GM19239 (cell line): Measurements from ENCODE around the gene VMAC.

Source experiments
- DNase-seq: peaks from one replicate; pipeline ENCODE4 v3.0.0; 2011; ENCODE audit warnings: low spot score; ENCODE audit not compliant: insufficient read length
- FAIRE-seq: peaks from 2 replicates; lab custom pipeline; 2011; peaks lifted over from hg19 to GRCh38; lab: Jason Lieb, UNC

Gene VMAC

GRCh38 chr19:5903056-5903623 is 1.5 kb upstream of the VMAC start:
- FAIRE-seq = peak; percentile 26
- no peak for DNase-seq

GRCh38 chr19:5903624-5904351 is 884 bp upstream of the VMAC start, which contains the start of gene NDUFA11:
NDUFA11 (minus strand) TSS chr19:5903790; CDS start chr19:5903708, 82 bp downstream.
- FAIRE-seq (no peak), DNase-seq (peak; percentile 93)

GRCh38 chr19:5905114-5905778 is 574 bp downstream of the VMAC start:
- DNase-seq (no peak), FAIRE-seq (no peak)

GRCh38 chr19:5907241-5907640 is 2.6 kb downstream of the VMAC start:
- DNase-seq (no peak), FAIRE-seq (no peak)

- FAIRE-seq (no peak), DNase-seq (no peak)
These were observed 4.2 kb downstream of the VMAC start for GRCh38 chr19:5908773-5909442.

- FAIRE-seq = no peak
- no peak for DNase-seq
These were observed 5.9 kb downstream of the VMAC start for GRCh38 chr19:5910638-5910907.

GRCh38 chr19:5911366-5911765 is 6.7 kb downstream of the VMAC start:
- FAIRE-seq (no peak), DNase-seq (no peak)

- FAIRE-seq = no peak
- no peak for DNase-seq
These were observed 9.2 kb downstream of the VMAC start, which contains the start of gene CAPS for GRCh38 chr19:5913739-5914357. CAPS (plus strand) TSS chr19:5914254; CDS start chr19:5914407, 153 bp downstream.

- no peak for FAIRE-seq
- no peak for DNase-seq
These were observed 9.7 kb downstream of the VMAC start for GRCh38 chr19:5914358-5914774.

- FAIRE-seq (no peak), DNase-seq (no peak)
These were observed 10.5 kb downstream of the VMAC start for GRCh38 chr19:5914946-5915781.

GRCh38 chr19:5915782-5916165 is 11.1 kb downstream of the VMAC start:
- DNase-seq (no peak), FAIRE-seq (no peak)

GRCh38 chr19:5916181-5916708 is 11.6 kb downstream of the VMAC start:
- FAIRE-seq (no peak), DNase-seq (no peak)

GRCh38 chr19:5917431-5918107 is 12.9 kb downstream of the VMAC start:
- FAIRE-seq (no peak), DNase-seq (no peak)

GRCh38 chr19:5918463-5919079 is 13.9 kb downstream of the VMAC start:
- DNase-seq = no peak
- no peak for FAIRE-seq

- no peak for DNase-seq
- FAIRE-seq = no peak
These were observed 17.0 kb downstream of the VMAC start for GRCh38 chr19:5921516-5922160.

- FAIRE-seq (no peak), DNase-seq (no peak)
These were observed 17.5 kb downstream of the VMAC start for GRCh38 chr19:5922161-5922545.

GRCh38 chr19:5923356-5923755 is 18.7 kb downstream of the VMAC start:
- DNase-seq (no peak), FAIRE-seq (no peak)

- FAIRE-seq = no peak
- DNase-seq = no peak
These were observed 21.3 kb downstream of the VMAC start for GRCh38 chr19:5925830-5926427.
